Caco-2 (cell line): ENCODE results near the gene FAM169A. TPM values are rescaled to one million over a fixed set of nuclear protein-coding genes. Genes with fewer than 3 reads are reported as not detected.

Experiments used
- BruUV-seq: library from RNA; stranded (reverse); fragments of 400-500 nt; replicated peaks from 2 replicates; lab custom pipeline; 2021; lab: Mats Ljungman, UMichigan
- CTCF ChIA-PET: fragments of 300-600 bp; sonication (Branson Sonifier 250); formaldehyde crosslinking; loops from one replicate; lab custom pipeline; 2022; ENCODE audit warnings: antibody characterized with exemption; lab: Charles Lee
- POLR2A ChIA-PET: fragments of 300-600 bp; sonication (Branson Sonifier 250); formaldehyde crosslinking; loops from one replicate; lab custom pipeline; 2022; ENCODE audit warnings: antibody characterized with exemption; lab: Charles Lee
- DNase-seq, 2 experiments: peaks; one replicate each; pipeline versions ENCODE4 v3.0.0 to v3.0.0-alpha.2; 2020 to 2022
- H3K27me3 ChIP-seq: replicated peaks from 2 replicates; pipeline ENCODE4 v1.6.0; 2011; ENCODE audit warnings: low read length; ENCODE audit not compliant: control insufficient read depth, insufficient read depth
- H3K36me3 ChIP-seq: 2 replicates; pipeline ENCODE4 v1.5.1; 2011; ENCODE audit warnings: low read length; ENCODE audit not compliant: control insufficient read depth, insufficient read depth
- H3K4me1 ChIP-seq: fragments of 250-450 bp; sonication (Bioruptor Pico); 2 replicates; pipeline ENCODE4 v1.5.1; 2020; ENCODE audit warnings: mild to moderate bottlenecking
- H3K4me3 ChIP-seq: 2 replicates; pipeline ENCODE4 v1.5.1; 2011; ENCODE audit warnings: low read depth, mild to moderate bottlenecking, control low read depth, low read length
- H3K9me3 ChIP-seq: fragments of 250-450 bp; sonication (Bioruptor Pico); 2 replicates; pipeline ENCODE4 v1.5.1; 2020; ENCODE audit warnings: mild to moderate bottlenecking, moderate library complexity
- H3K27ac Mint-ChIP-seq: one replicate; pipeline ENCODE4 v1.8.0; 2022; ENCODE audit warnings: mixed read lengths; ENCODE audit not compliant: unreplicated experiment
- H3K27me3 Mint-ChIP-seq: one replicate; pipeline ENCODE4 v1.8.0; 2022; ENCODE audit warnings: mixed read lengths; ENCODE audit not compliant: insufficient read depth, unreplicated experiment
- H3K36me3 Mint-ChIP-seq: one replicate; pipeline ENCODE4 v1.8.0; 2022; ENCODE audit warnings: mild to moderate bottlenecking, mixed read lengths; ENCODE audit not compliant: insufficient read depth, unreplicated experiment
- H3K4me1 Mint-ChIP-seq: one replicate; pipeline ENCODE4 v1.8.0; 2022; ENCODE audit warnings: low read depth, mixed read lengths; ENCODE audit not compliant: unreplicated experiment
- H3K4me3 Mint-ChIP-seq: one replicate; pipeline ENCODE4 v1.8.0; 2022; ENCODE audit warnings: mild to moderate bottlenecking, moderate library complexity, mixed read lengths; ENCODE audit not compliant: unreplicated experiment
- H3K9me3 Mint-ChIP-seq: one replicate; pipeline ENCODE4 v1.8.0; 2022; ENCODE audit warnings: mixed read lengths; ENCODE audit not compliant: unreplicated experiment
- intact Hi-C: fragments of 100-400 bp; cut with micrococcal nuclease; formaldehyde crosslinking; loops from one replicate; pipeline ENCODE4 v1.10.0; 2022; ENCODE audit not compliant: unreplicated experiment
- total RNA-seq: library from RNA; stranded (reverse); gene quantifications from 2 replicates; pipeline ENCODE4 v1.2.3, GENCODE V29; 2022
- TF ChIP-seq, protein P1 (sequence below), 2 experiments: fragments of 200-600 bp in 1 of 2; IDR thresholded peaks; 1 replicate in 1 of 2; 2 replicates in 1 of 2; pipeline versions ENCODE4 v1.5.1 to v1.8.0; 2011 to 2022; ENCODE audit warnings: antibody characterized with exemption in 1 of 2, control low read depth in 1 of 2, inconsistent platforms in 1 of 2, low read depth in 1 of 2, low read length in 1 of 2, mild to moderate bottlenecking in 1 of 2, moderate library complexity in 1 of 2; ENCODE audit not compliant: insufficient read depth in 1 of 2, severe bottlenecking in 1 of 2, unreplicated experiment in 1 of 2

The FAM169A gene
- total RNA-seq, 1 experiment from 2014 or later = 14.4 TPM

- H3K9me3 ChIP-seq = no peaks in the 10 kb centered on the region
- no peaks in the 10 kb centered on the region for H3K27me3 Mint-ChIP-seq
- H3K4me3 ChIP-seq = peak overlapping the region; percentile 97
- ChIA-PET CTCF (interaction anchor here (0.6 kb wide), 1 partner anchor 21 kb away, joined by 3 read pairs; no protein-coding TSS in a partner anchor), POLR2A (no interaction called here)
- no peaks in the 10 kb centered on the region for H3K27me3 ChIP-seq
- peaks cover 7% of the 10 kb centered on the region for H3K36me3 Mint-ChIP-seq
- TF ChIP-seq, protein P1, sequence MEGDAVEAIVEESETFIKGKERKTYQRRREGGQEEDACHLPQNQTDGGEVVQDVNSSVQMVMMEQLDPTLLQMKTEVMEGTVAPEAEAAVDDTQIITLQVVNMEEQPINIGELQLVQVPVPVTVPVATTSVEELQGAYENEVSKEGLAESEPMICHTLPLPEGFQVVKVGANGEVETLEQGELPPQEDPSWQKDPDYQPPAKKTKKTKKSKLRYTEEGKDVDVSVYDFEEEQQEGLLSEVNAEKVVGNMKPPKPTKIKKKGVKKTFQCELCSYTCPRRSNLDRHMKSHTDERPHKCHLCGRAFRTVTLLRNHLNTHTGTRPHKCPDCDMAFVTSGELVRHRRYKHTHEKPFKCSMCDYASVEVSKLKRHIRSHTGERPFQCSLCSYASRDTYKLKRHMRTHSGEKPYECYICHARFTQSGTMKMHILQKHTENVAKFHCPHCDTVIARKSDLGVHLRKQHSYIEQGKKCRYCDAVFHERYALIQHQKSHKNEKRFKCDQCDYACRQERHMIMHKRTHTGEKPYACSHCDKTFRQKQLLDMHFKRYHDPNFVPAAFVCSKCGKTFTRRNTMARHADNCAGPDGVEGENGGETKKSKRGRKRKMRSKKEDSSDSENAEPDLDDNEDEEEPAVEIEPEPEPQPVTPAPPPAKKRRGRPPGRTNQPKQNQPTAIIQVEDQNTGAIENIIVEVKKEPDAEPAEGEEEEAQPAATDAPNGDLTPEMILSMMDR (IDR thresholded peaks at IDR 0.05; ENCODE audit: insufficient read depth in 1 of 2, low read depth in 1 of 2, low read length in 1 of 2, severe bottlenecking in 1 of 2, unreplicated experiment in 1 of 2) = peak in 1 of 2 experiments; percentile 1
- DNase-seq = no peak
- H3K36me3 ChIP-seq = no peaks in the 10 kb centered on the region
- H3K9me3 Mint-ChIP-seq = no peaks in the 10 kb centered on the region
- H3K4me1 Mint-ChIP-seq = no peaks in the 10 kb centered on the region
- intact Hi-C loops = no loop called here
- no TSS peak for BruUV-seq
- H3K27ac Mint-ChIP-seq = peak overlapping the region; percentile 94
- peaks cover 20% of the 10 kb centered on the region for H3K4me1 ChIP-seq
- H3K4me3 Mint-ChIP-seq = peak overlapping the region; percentile 92
These were observed 857 bp downstream of the FAM169A start for GRCh38 chr5:74865256-74865803.

DNA sequence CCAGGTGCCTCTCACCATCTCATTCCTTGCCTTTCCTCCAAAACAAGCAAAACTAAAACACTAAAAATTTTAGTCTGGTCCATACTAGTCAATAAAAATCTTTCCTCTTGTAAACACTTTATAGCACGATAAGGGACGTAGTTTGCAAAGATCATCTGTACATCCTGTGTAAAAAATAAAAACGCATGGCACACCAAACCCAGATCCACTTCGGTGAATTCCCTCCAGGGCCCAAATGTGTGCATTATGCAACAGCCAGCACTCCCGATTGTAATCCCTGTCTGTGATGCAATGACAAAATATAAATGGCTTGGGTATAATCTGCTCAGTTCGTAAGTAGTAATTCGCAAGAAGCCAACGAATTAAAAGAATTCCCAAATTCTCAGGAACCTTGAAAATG, 1.4 kb downstream of the FAM169A start:
- intact Hi-C loops = loop anchor here (1.0 kb wide), 1 partner anchor 98 kb away; the partner anchor contains the start of genes GFM2 and NSA2
- POLR2A ChIA-PET = no interaction called here
- Histone ChIP-seq H3K9me3 (no peaks in the 10 kb centered on the region), H3K36me3 (no peaks in the 10 kb centered on the region), H3K4me3 (peak overlapping the region; percentile 97), H3K27me3 (no peaks in the 10 kb centered on the region), H3K4me1 (peaks cover 16% of the 10 kb centered on the region)
- H3K4me1 Mint-ChIP-seq = no peaks in the 10 kb centered on the region
- TF ChIP-seq, protein P1 (IDR thresholded peaks at IDR 0.05; ENCODE audit: insufficient read depth in 1 of 2, low read depth in 1 of 2, low read length in 1 of 2, severe bottlenecking in 1 of 2, unreplicated experiment in 1 of 2) = no peak
- H3K36me3 Mint-ChIP-seq = peaks cover 7% of the 10 kb centered on the region
- CTCF ChIA-PET = no interaction called here
- peak overlapping the region; percentile 94 for H3K27ac Mint-ChIP-seq
- no peaks in the 10 kb centered on the region for H3K27me3 Mint-ChIP-seq
- BruUV-seq = TSS peak; percentile 37
- peak in 1 of 2 experiments; percentile 27 for DNase-seq
- no peaks in the 10 kb centered on the region for H3K9me3 Mint-ChIP-seq
- H3K4me3 Mint-ChIP-seq = peak overlapping the region; percentile 92

GRCh38 chr5:74863726-74864125, 2.5 kb downstream of the FAM169A start:
- no peak overlapping the region for H3K4me3 Mint-ChIP-seq
- Histone ChIP-seq H3K9me3 (no peaks in the 10 kb centered on the region), H3K4me3 (no peak overlapping the region), H3K27me3 (no peaks in the 10 kb centered on the region), H3K36me3 (no peaks in the 10 kb centered on the region), H3K4me1 (peaks cover 11% of the 10 kb centered on the region; the same call in 1 of the 2 replicates)
- no peaks in the 10 kb centered on the region for H3K27me3 Mint-ChIP-seq
- BruUV-seq = no TSS peak
- DNase-seq = no peak
- H3K4me1 Mint-ChIP-seq = no peaks in the 10 kb centered on the region
- intact Hi-C loops = loop anchor here (1.0 kb wide), 1 partner anchor 96 kb away; the partner anchor contains the start of genes GFM2 and NSA2
- ChIA-PET CTCF (no interaction called here), POLR2A (no interaction called here)
- H3K9me3 Mint-ChIP-seq = no peaks in the 10 kb centered on the region
- no peak overlapping the region for H3K27ac Mint-ChIP-seq
- H3K36me3 Mint-ChIP-seq = peaks cover 7% of the 10 kb centered on the region
- TF ChIP-seq, protein P1 (IDR thresholded peaks at IDR 0.05; ENCODE audit: insufficient read depth in 1 of 2, low read depth in 1 of 2, low read length in 1 of 2, severe bottlenecking in 1 of 2, unreplicated experiment in 1 of 2) = no peak
